ENCODE results near the gene FSTL1. TPM values are rescaled to one million over a fixed set of nuclear protein-coding genes. Genes with fewer than 3 reads are reported as not detected.

The FSTL1 gene
- total RNA-seq, 2 donors from 2014 or later: 212 to 265 TPM

DNA sequence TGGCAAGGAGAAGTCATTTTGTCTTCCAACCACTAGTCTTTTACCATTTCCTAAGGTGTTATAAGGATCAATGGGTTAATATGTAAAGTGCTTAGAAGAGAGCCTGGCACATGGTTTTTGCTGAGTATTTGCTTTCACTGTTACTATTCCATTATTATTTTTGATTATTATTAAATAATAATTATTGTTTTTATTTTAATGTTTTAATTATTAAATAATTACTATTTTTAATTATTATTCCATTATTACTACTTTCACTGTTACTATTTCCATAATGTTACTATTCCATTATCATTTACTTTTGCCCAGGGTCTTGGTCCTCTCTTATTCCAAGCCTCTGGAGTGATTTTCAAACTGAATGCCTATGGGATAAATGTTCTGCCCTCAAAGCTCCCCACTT lies 48.5 kb downstream of the FSTL1 start:
- TF ChIP-seq POLR2A (IDR thresholded peaks at IDR 0.05) (no peak), POLR2AphosphoS5 (IDR thresholded peaks at IDR 0.05) (no peak)
- TF ChIP-seq, protein P1, sequence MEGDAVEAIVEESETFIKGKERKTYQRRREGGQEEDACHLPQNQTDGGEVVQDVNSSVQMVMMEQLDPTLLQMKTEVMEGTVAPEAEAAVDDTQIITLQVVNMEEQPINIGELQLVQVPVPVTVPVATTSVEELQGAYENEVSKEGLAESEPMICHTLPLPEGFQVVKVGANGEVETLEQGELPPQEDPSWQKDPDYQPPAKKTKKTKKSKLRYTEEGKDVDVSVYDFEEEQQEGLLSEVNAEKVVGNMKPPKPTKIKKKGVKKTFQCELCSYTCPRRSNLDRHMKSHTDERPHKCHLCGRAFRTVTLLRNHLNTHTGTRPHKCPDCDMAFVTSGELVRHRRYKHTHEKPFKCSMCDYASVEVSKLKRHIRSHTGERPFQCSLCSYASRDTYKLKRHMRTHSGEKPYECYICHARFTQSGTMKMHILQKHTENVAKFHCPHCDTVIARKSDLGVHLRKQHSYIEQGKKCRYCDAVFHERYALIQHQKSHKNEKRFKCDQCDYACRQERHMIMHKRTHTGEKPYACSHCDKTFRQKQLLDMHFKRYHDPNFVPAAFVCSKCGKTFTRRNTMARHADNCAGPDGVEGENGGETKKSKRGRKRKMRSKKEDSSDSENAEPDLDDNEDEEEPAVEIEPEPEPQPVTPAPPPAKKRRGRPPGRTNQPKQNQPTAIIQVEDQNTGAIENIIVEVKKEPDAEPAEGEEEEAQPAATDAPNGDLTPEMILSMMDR (IDR thresholded peaks at IDR 0.05): no peak
- Histone ChIP-seq H3K36me3 (peaks cover 26 to 40% of the 10 kb centered on the region in 2 donors), H3K4me3 (no peak overlapping the region), H3K9me3 (no peaks in the 10 kb centered on the region), H3K27ac (no peak overlapping the region), H3K27me3 (replicated peaks; ENCODE audit: insufficient read depth) (no peaks in the 10 kb centered on the region), H3K4me1 (replicated peaks) (no peaks in the 10 kb centered on the region)
- DNase-seq (ENCODE audit: low spot score): no peak
- intact Hi-C loops (cut with DNase I): no loop called here

DNA sequence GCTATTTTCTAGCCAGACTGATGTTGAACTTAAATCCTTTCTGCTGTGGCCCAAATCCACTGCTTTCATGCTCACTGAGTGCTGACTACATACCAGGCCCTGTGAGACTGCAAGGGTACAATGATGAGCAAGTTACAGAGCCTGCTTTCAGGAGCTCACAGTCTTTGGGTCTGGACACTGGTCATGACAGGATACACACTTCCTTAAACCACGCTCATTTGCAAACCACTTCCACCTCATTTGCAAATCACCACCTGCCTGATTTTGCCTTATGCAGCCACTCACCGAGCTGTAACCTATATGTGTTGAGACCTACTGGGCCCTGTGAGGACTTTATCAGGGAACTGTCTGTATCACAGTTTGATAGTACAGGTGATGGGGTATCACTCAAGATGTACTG lies 51.4 kb downstream of the FSTL1 start:
- Histone ChIP-seq H3K4me1 (replicated peaks) (no peaks in the 10 kb centered on the region), H3K27me3 (replicated peaks; ENCODE audit: insufficient read depth) (no peaks in the 10 kb centered on the region), H3K36me3 (peaks cover 20 to 36% of the 10 kb centered on the region in 2 donors), H3K4me3 (no peak overlapping the region), H3K9me3 (no peaks in the 10 kb centered on the region), H3K27ac (no peak overlapping the region)
- DNase-seq (ENCODE audit: low spot score): no peak
- WGBS: 77% methylated on average over 2 of the region's 2 CpGs
- intact Hi-C loops (cut with DNase I): no loop called here
- TF ChIP-seq POLR2AphosphoS5 (IDR thresholded peaks at IDR 0.05): no peak
- TF ChIP-seq, protein P1 (IDR thresholded peaks at IDR 0.05): no peak
- TF ChIP-seq POLR2A (IDR thresholded peaks at IDR 0.05): no peak

DNA sequence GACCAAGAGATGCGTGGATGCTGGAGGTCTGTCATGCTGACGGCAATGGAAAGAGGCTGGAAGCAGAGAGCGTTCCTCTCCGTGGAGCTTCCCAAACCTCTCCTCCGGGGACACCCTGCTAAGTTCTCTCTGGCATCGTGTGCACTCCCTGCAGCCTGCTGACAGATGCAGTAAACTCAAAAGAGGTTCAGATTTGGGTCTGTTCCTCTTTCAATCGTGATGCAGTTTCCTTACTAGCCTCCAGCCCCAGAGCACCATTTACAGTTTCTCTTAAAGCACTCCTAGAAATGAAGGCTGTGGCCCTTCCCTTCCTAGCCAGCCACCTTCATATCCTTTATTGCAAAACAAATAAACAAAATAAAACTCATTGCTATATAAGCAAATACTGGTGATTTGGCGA lies 54.3 kb downstream of the FSTL1 start:
- no peaks in the 10 kb centered on the region for H3K4me1 ChIP-seq (replicated peaks)
- WGBS: 88% methylated on average over 8 of the region's 8 CpGs
- H3K27me3 ChIP-seq (replicated peaks; ENCODE audit: insufficient read depth): no peaks in the 10 kb centered on the region
- peaks cover 12 to 20% of the 10 kb centered on the region in 2 donors for H3K36me3 ChIP-seq
- H3K9me3 ChIP-seq: no peaks in the 10 kb centered on the region
- intact Hi-C loops (cut with DNase I): no loop called here
- H3K27ac ChIP-seq: no peak overlapping the region
- no peak overlapping the region for H3K4me3 ChIP-seq
- DNase-seq (ENCODE audit: low spot score): no peak
- TF ChIP-seq, protein P1 (IDR thresholded peaks at IDR 0.05): no peak
- TF ChIP-seq POLR2AphosphoS5 (IDR thresholded peaks at IDR 0.05) (no peak), POLR2A (IDR thresholded peaks at IDR 0.05) (no peak)

GRCh38 chr3:120394347-120394746 lies 56.4 kb downstream of the FSTL1 start:
- TF ChIP-seq POLR2A (IDR thresholded peaks at IDR 0.05) (no peak), POLR2AphosphoS5 (IDR thresholded peaks at IDR 0.05) (no peak)
- TF ChIP-seq, protein P1 (IDR thresholded peaks at IDR 0.05): no peak
- WGBS: 55% methylated on average over 2 of the region's 2 CpGs
- Histone ChIP-seq H3K4me3 (no peak overlapping the region), H3K36me3 (peaks cover 0 to 3% of the 10 kb centered on the region in 2 donors), H3K27ac (no peak overlapping the region), H3K9me3 (no peaks in the 10 kb centered on the region), H3K27me3 (replicated peaks; ENCODE audit: insufficient read depth) (no peaks in the 10 kb centered on the region), H3K4me1 (replicated peaks) (no peaks in the 10 kb centered on the region)
- no peak for DNase-seq (ENCODE audit: low spot score)
- intact Hi-C loops (cut with DNase I): no loop called here

DNA sequence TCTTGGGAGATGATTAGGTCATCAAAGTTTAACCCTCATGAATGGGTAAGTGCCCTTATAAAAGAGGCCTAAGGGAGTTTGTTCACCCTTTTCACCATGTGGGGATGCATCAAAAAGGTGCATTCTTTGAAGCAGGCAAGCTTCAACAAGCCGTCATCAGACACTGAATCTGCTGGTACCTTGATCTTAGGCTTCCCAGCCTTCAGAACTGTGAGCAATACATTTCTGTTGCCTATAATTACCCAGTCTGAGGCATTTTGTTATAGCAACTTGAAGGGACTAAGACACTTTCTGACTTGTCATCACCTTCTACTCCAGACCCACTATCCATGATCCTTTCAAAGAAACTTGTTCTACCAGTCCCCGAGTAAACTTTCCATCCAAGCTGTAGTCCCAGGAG lies 57.0 kb downstream of the FSTL1 start:
- no peak for DNase-seq (ENCODE audit: low spot score)
- Histone ChIP-seq H3K27ac (no peak overlapping the region), H3K9me3 (no peaks in the 10 kb centered on the region), H3K4me1 (replicated peaks) (no peaks in the 10 kb centered on the region), H3K4me3 (no peak overlapping the region), H3K27me3 (replicated peaks; ENCODE audit: insufficient read depth) (no peaks in the 10 kb centered on the region), H3K36me3 (no peaks in the 10 kb centered on the region)
- TF ChIP-seq POLR2A (IDR thresholded peaks at IDR 0.05): no peak
- peak; percentile 12 for TF ChIP-seq POLR2AphosphoS5 (IDR thresholded peaks at IDR 0.05)
- intact Hi-C loops (cut with DNase I): no loop called here
- WGBS: 71% methylated on average over 2 of the region's 2 CpGs
